ENCODE results near the gene PMPCA. TPM values are rescaled to one million over a fixed set of nuclear protein-coding genes. Genes with fewer than 3 reads are reported as not detected.

PMPCA gene
- total RNA-seq, 1 donor from 2014 or later, result 61.3 TPM

DNA sequence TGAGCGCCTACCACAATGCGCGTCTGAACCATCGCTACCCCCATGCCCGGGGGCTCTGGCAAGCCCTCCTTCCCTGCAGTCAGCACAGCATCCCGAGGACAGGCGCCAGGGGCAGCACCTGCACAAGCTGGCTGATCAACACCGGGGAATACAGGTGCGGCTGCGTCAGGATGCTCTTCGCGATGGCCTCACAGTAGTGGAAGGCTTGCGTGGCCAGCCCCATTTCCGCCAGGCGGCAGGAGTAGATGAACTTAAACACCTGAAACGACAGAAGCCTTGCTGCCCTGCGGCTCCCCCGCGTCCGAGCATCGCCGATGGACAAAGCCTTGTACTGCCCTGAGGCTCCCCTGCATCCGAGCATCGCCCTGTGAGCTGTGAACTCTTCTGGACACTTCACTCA, 46.9 kb downstream of the PMPCA start:
- Mint-ChIP-seq H3K4me1 (ENCODE audit: unreplicated experiment) (no peaks in the 10 kb centered on the region), H3K4me3 (ENCODE audit: unreplicated experiment) (no peak overlapping the region), H3K36me3 (ENCODE audit: low read depth, unreplicated experiment) (peaks cover 52% of the 10 kb centered on the region), H3K27me3 (ENCODE audit: unreplicated experiment) (peaks cover 15% of the 10 kb centered on the region), H3K9me3 (ENCODE audit: unreplicated experiment) (no peaks in the 10 kb centered on the region), H3K27ac (ENCODE audit: unreplicated experiment) (no peak overlapping the region)
- DNase-seq (ENCODE audit: low spot score), result no peak
- TF ChIP-seq, protein P1, sequence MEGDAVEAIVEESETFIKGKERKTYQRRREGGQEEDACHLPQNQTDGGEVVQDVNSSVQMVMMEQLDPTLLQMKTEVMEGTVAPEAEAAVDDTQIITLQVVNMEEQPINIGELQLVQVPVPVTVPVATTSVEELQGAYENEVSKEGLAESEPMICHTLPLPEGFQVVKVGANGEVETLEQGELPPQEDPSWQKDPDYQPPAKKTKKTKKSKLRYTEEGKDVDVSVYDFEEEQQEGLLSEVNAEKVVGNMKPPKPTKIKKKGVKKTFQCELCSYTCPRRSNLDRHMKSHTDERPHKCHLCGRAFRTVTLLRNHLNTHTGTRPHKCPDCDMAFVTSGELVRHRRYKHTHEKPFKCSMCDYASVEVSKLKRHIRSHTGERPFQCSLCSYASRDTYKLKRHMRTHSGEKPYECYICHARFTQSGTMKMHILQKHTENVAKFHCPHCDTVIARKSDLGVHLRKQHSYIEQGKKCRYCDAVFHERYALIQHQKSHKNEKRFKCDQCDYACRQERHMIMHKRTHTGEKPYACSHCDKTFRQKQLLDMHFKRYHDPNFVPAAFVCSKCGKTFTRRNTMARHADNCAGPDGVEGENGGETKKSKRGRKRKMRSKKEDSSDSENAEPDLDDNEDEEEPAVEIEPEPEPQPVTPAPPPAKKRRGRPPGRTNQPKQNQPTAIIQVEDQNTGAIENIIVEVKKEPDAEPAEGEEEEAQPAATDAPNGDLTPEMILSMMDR (IDR thresholded peaks at IDR 0.05; ENCODE audit: unreplicated experiment), result no peak

DNA sequence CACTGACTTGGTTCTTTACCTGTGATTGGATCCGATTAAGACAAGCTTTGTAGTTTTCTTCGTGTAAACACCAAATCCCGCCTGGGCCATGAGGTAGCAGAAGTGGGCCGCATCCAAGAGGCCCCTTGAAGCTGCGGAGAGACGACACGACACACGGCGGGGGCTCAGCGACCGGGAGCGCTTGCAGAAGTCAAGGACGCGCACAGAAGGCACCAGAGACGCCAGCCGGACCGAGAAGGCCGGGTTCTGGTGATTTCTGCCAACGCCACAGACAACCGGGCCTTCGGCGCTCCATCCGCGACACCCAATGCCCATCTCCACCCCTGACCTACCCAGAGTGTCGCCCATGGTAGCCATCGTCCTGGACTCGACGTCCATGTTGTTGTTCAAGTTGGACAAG, 49.0 kb downstream of the PMPCA start:
- TF ChIP-seq, protein P1 (IDR thresholded peaks at IDR 0.05; ENCODE audit: unreplicated experiment), result no peak
- peak overlapping the region; percentile 42 for H3K4me3 Mint-ChIP-seq (ENCODE audit: unreplicated experiment)
- peaks cover 45% of the 10 kb centered on the region for H3K36me3 Mint-ChIP-seq (ENCODE audit: low read depth, unreplicated experiment)
- H3K27me3 Mint-ChIP-seq (ENCODE audit: unreplicated experiment), result peaks cover 11% of the 10 kb centered on the region
- no peaks in the 10 kb centered on the region for H3K9me3 Mint-ChIP-seq (ENCODE audit: unreplicated experiment)
- H3K27ac Mint-ChIP-seq (ENCODE audit: unreplicated experiment), result no peak overlapping the region
- DNase-seq (ENCODE audit: low spot score), result no peak
- no peaks in the 10 kb centered on the region for H3K4me1 Mint-ChIP-seq (ENCODE audit: unreplicated experiment)

DNA sequence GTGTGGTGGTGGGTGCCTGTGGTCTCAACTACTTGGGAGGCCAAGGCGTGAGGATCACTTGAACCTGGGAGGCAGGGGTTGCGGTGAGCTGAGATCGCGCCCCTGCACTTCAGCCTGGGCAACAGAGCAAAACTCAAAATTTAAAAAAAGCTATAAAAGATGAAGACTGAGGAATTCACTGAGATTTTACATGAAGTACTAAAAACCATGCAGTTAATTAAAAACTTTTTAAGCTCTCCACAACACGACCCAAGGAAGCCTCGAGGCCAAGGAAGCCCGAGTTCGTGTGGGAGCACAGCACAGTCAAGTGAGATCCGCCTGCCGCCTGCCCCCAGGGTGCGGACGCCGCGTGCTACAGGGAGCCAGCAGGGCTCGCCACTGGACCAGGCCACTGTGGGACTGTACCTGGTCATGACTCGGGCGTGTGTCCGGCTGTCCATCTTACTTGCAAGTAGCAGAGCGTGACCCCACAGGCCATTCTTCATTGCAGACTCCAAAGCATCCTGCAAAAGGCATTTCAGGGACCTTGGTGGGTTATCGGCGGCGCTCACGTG, 50.4 kb downstream of the PMPCA start:
- TF ChIP-seq, protein P1 (IDR thresholded peaks at IDR 0.05; ENCODE audit: unreplicated experiment), result no peak
- Mint-ChIP-seq H3K27ac (ENCODE audit: unreplicated experiment) (no peak overlapping the region), H3K27me3 (ENCODE audit: unreplicated experiment) (peaks cover 6% of the 10 kb centered on the region), H3K9me3 (ENCODE audit: unreplicated experiment) (no peaks in the 10 kb centered on the region), H3K4me1 (ENCODE audit: unreplicated experiment) (no peaks in the 10 kb centered on the region), H3K4me3 (ENCODE audit: unreplicated experiment) (no peak overlapping the region), H3K36me3 (ENCODE audit: low read depth, unreplicated experiment) (peaks cover 47% of the 10 kb centered on the region)
- DNase-seq (ENCODE audit: low spot score), result no peak

DNA sequence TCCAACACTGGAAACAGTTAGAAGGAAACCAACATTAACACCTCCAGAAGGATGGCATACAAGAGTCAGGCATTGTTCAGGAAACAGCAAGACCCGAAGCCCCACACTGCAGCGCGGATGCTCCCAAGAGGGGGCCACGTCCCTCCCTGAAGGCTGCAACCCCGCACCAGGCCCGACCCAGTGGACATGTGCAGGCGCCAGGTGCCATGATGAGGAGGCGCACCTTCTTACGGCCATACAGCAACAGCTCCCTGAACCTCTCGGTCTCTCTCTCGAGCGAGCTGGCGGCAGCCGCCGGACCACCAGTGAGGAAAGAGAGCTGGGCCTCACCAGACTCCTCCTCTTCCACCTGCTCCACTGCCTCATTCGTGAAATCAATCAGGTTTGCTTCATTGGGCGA, 52.2 kb downstream of the PMPCA start:
- DNase-seq (ENCODE audit: low spot score), result no peak
- no peaks in the 10 kb centered on the region for H3K27me3 Mint-ChIP-seq (ENCODE audit: unreplicated experiment)
- no peak overlapping the region for H3K27ac Mint-ChIP-seq (ENCODE audit: unreplicated experiment)
- H3K9me3 Mint-ChIP-seq (ENCODE audit: unreplicated experiment), result no peaks in the 10 kb centered on the region
- TF ChIP-seq, protein P1 (IDR thresholded peaks at IDR 0.05; ENCODE audit: unreplicated experiment), result no peak
- H3K36me3 Mint-ChIP-seq (ENCODE audit: low read depth, unreplicated experiment), result peaks cover 46% of the 10 kb centered on the region
- no peaks in the 10 kb centered on the region for H3K4me1 Mint-ChIP-seq (ENCODE audit: unreplicated experiment)
- H3K4me3 Mint-ChIP-seq (ENCODE audit: unreplicated experiment), result no peak overlapping the region

DNA sequence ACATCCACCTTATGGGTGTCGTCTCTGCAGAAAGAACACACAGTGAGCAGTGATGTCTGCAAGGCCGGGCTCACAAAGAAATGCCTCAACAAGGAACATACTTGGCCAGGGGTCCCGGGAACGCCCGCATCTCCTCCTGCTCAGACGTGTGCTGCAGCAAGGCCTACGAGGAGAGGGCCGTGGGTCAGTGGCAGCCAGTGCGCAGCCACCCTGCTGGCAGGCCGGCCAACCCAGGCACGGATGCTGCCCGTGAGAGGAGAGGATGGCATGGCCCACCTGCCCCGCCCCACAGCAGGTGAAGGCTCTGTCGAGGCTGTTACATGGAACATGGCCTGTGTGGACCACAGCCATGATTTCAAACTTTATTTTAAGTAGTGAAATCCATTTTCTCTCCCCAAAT, 53.1 kb downstream of the PMPCA start:
- Mint-ChIP-seq H3K4me1 (ENCODE audit: unreplicated experiment) (no peaks in the 10 kb centered on the region), H3K36me3 (ENCODE audit: low read depth, unreplicated experiment) (peaks cover 38% of the 10 kb centered on the region), H3K9me3 (ENCODE audit: unreplicated experiment) (no peaks in the 10 kb centered on the region), H3K4me3 (ENCODE audit: unreplicated experiment) (no peak overlapping the region), H3K27ac (ENCODE audit: unreplicated experiment) (no peak overlapping the region), H3K27me3 (ENCODE audit: unreplicated experiment) (no peaks in the 10 kb centered on the region)
- no peak for DNase-seq (ENCODE audit: low spot score)
- TF ChIP-seq, protein P1 (IDR thresholded peaks at IDR 0.05; ENCODE audit: unreplicated experiment), result no peak

Data from endothelial cell (in vitro differentiated cells).